Muscle of arm (tissue), 12 donors: ENCODE data around the gene PPM1K. TPM values are rescaled to one million over a fixed set of nuclear protein-coding genes. Genes with fewer than 3 reads are reported as not detected.
A peak's percentile ranks its signal among the peaks of the same experiment; 100 is the strongest.

Experiments
- DNase-seq: peaks from one replicate; pipeline ENCODE4 v3.0.0-alpha.2; 2013
- polyA plus RNA-seq, 12 donors: library from polyadenylated mRNA; unstranded; fragments of 120-200 nt; gene quantifications; one replicate each; pipeline ENCODE4 v1.2.1, GENCODE V29; 2013; ENCODE audit not compliant: insufficient read length in 12 of 12

The PPM1K gene
- polyA plus RNA-seq, 12 donors, result 13.1 to 64.0 (median 19.1) TPM

DNA sequence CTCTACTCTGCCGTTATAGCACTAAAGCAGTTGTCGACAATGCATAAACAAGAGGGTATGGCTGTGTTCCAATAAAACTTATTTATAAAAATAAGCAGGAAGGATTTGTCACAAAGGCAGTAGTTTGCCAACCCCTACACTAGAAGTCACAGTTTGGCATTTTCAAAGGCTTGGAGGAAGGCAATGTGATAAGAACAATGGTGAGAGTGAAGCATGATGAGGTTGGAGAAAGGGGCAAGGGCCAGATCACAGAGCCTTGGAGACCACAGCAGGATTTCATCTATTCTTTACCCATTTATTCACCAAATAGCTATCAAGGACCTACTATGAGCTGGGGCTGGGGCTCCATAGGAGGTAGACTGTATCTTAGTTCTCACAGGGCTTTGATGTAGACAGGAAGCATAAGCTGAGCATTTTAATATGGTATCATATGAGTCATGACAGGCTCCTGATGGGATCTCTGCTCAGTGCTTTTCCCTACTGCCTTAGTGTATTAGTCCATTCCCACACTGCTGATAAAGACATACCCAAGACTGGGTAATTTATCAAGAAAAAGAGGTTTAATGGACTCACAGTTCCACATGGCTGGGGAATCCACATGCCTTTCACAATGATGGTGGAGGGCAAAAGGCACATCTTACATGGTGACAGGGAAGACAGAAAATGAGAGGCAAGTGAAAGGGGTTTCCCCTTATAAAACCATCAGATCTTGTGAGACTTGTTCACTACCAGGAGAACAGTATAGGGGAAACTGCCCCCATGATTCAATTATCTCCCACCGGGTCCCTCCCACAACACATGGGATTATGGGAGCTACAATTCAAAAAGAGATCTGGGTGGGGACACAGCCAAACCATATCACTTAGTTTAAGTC, 58.9 kb downstream of the PPM1K start:
- no peak for DNase-seq

DNA sequence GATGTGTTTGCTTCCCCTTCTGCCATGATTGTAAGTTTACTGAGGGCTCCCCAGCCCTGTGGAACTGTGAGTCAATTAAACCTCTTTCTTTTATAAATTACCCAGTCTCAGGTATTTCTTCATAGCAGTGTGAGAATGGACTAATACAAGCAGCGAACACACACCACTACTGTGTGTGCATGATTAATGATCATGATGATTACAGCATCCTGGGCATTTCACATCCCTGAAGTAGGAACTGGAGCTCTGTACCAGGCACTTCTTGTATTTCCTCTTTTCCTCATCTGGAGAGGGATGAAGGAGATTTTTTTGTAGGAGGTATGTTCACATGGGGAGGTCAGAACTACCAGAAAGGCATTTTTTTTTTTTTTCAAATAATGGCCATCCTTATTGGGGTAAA, 60.8 kb downstream of the PPM1K start:
- no peak for DNase-seq

GRCh38 chr4:88219099-88219498, 65.3 kb downstream of the PPM1K start:
- peak; percentile 55 for DNase-seq

- DNase-seq, result no peak
Measured at GRCh38 chr4:88217169-88217568, 67.2 kb downstream of the PPM1K start.

GRCh38 chr4:88216395-88216794, 68.0 kb downstream of the PPM1K start:
- DNase-seq, result no peak

GRCh38 chr4:88215351-88215750, 69.0 kb downstream of the PPM1K start:
- no peak for DNase-seq

- no peak for DNase-seq
Measured at GRCh38 chr4:88212253-88212561, 72.2 kb downstream of the PPM1K start.

- DNase-seq, result peak; percentile 73
Measured at GRCh38 chr4:88211473-88212252, 72.7 kb downstream of the PPM1K start.

DNA sequence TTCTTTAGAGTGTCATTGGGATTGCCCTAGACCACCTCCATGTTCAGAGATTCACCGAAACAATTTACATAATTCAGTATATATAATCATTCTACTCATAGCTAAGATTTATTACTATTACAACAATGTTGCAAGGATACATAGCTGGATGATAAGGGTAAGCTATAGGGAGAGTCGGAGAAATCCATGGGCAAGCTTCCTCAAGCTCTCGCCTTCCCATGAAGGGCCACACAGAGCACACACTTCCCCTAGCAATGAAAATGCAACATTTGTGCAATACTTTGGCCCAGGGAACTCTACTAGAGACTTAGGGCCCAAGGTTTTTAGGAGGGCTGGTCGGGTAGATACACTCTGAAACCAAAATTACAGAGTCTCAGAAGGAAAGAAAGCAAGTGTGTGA, 76.2 kb downstream of the PPM1K start:
- no peak for DNase-seq

Other genes starting within 250 kb of the PPM1K start
- gene ABCG2, start 125.9 kb downstream of the PPM1K start, polyA plus RNA-seq, result 10 to 100 TPM in 1 of 12 donors, 1 to 10 TPM in 10, not detected in 1; 3.8 to 13.5 (median 5.6) TPM
- 1 to 10 TPM in 8 of 12 donors, under 1 TPM in 2, not detected in 2; 0.84 to 3.5 (median 1.5) TPM for gene HERC6, start 94.3 kb upstream of the PPM1K start, polyA plus RNA-seq
- gene HERC5, start 172.6 kb upstream of the PPM1K start, polyA plus RNA-seq, result 1 to 10 TPM in 11 of 12 donors, not detected in 1; 1.6 to 4.7 (median 3.2) TPM
- 100 to 1,000 TPM in 1 of 12 donors, 10 to 100 TPM in 10, not detected in 1; 52.8 to 113 (median 67.7) TPM for gene PYURF, start 239.2 kb upstream of the PPM1K start, polyA plus RNA-seq